Measurements from ENCODE around the gene RTL1. TPM values are rescaled to one million over a fixed set of nuclear protein-coding genes. Genes with fewer than 3 reads are reported as not detected.

Gene RTL1
- polyA plus RNA-seq, 1 of the 3 experiments (the other 2 are of a cell fraction) = 0.07 TPM

GRCh38 chr14:100875126-100875525 lies 28.4 kb downstream of the RTL1 start:
- Histone ChIP-seq H3K79me2 (ENCODE audit: insufficient read depth) (no peaks in the 10 kb centered on the region), H3K4me1 (ENCODE audit: control insufficient read depth in 1 of 2, insufficient read depth in 2 of 2, low read depth in 1 of 2, low read length in 1 of 2) (peaks cover 0 to 16% of the 10 kb centered on the region in 2 experiments; a peak in 1 of 4 replicates), H3K9me3 (no peaks in the 10 kb centered on the region), H3K4me2 (no peak overlapping the region), H3F3A (replicated peaks; ENCODE audit: insufficient read depth) (no peaks in the 10 kb centered on the region), H2AFZ (ENCODE audit: low read depth) (no peak overlapping the region), H3K27ac (ENCODE audit: low read depth in 2 of 2, low read length in 1 of 2) (no peak overlapping the region; a peak in 1 of 4 replicates), H3K9me2 (no peaks in the 10 kb centered on the region), H3K9ac (no peak overlapping the region), H3K27me3 (ENCODE audit: insufficient read depth) (no peaks in the 10 kb centered on the region), H3K36me3 (replicated peaks in 1 of 2; ENCODE audit: control insufficient read depth in 1 of 2, insufficient read depth in 2 of 2, low read length in 1 of 2) (no peaks in the 10 kb centered on the region), H3K4me3 (ENCODE audit: low read depth in 2 of 2, low read length in 1 of 2) (no peak overlapping the region), H4K20me1 (ENCODE audit: insufficient read depth) (no peaks in the 10 kb centered on the region)
- ChIA-PET POLR2A (interaction anchor here (0.8 kb wide), 1 partner anchor 9 kb away, joined by 4 read pairs; no protein-coding TSS in a partner anchor), CTCF (interaction anchor here (1.5 kb wide), 1 partner anchor 458 kb away, joined by 3 read pairs; no protein-coding TSS in a partner anchor)
- no peak for TF ChIP-seq MEF2A (IDR thresholded peaks at IDR 0.05; ENCODE audit: borderline replicate concordance, low read depth)
- TF ChIP-seq RFX5 (IDR thresholded peaks at IDR 0.05; ENCODE audit: low read length) = no peak
- no peak for TF ChIP-seq RCOR1 (IDR thresholded peaks at IDR 0.05; ENCODE audit: low read length)
- TF ChIP-seq RXRA (IDR thresholded peaks at IDR 0.05; ENCODE audit: borderline replicate concordance, low read depth) = no peak
- TF ChIP-seq GATA2 (CRISPR knock-in tag; IDR thresholded peaks at IDR 0.05) = no peak
- no peak for TF ChIP-seq FOSL2 (IDR thresholded peaks at IDR 0.05; ENCODE audit: borderline replicate concordance, low read depth)
- no peak for TF ChIP-seq REST (IDR thresholded peaks at IDR 0.05; ENCODE audit: low read depth, low read length)
- TF ChIP-seq TEAD4 (IDR thresholded peaks at IDR 0.05; ENCODE audit: borderline replicate concordance, insufficient read depth) = no peak
- TF ChIP-seq MAX (IDR thresholded peaks at IDR 0.05; ENCODE audit: low read depth) = no peak
- TF ChIP-seq SMC3 (IDR thresholded peaks at IDR 0.05; ENCODE audit: low read depth, low read length) = no peak
- no peak for TF ChIP-seq CHD2 (IDR thresholded peaks at IDR 0.05; ENCODE audit: low read length, partially characterized antibody)
- no peak for TF ChIP-seq FOXJ3 (CRISPR knock-in tag; IDR thresholded peaks at IDR 0.05)
- TF ChIP-seq GABPA (IDR thresholded peaks at IDR 0.05; ENCODE audit: low read depth) = no peak
- TF ChIP-seq NFIC (IDR thresholded peaks at IDR 0.05; ENCODE audit: borderline replicate concordance) = no peak
- no peak for TF ChIP-seq IRF3 (IDR thresholded peaks at IDR 0.05; ENCODE audit: low read depth, low read length)
- TF ChIP-seq RAD21 (IDR thresholded peaks at IDR 0.05; ENCODE audit: low read length) = no peak
- 54% methylated on average over 6 of the region's 6 CpGs for WGBS (ENCODE audit: low lambda C conversion rate)
- no peak for DNase-seq
